Measurements from ENCODE around the gene RBP7. TPM values are rescaled to one million over a fixed set of nuclear protein-coding genes. Genes with fewer than 3 reads are reported as not detected.
"Not testable (repeated sequence)": the region's sequence is repeated elsewhere in the genome, so short reads cannot be mapped to it uniquely, and the experiment has no call there.

RBP7 gene
- total and polyA plus RNA-seq, 12 donors, result 15.5 to 106 (median 27.9) TPM

DNA sequence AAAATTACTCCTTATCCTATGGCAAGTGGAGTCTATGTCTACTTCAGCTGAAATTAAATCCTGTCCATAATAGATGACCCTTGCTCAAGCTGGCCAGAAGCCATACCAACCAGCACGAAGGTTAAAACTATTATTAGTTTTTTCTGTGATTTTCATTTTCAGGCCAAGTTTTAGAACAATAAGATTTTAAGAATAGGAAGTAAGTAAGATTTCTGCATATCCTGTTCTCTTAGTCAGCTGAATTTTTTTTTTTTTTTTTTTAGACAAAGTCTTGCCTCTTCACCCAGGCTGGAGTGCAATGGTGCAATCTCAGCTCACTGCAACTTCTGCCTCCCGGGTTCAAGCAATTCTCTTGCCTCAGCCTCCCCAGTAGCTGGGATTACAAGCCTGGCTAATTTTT is 6.1 kb upstream of the RBP7 start:
- ATAC-seq, result peak in 7 of 8 donors; percentile 71 to 84 (median 79)
- H3K27ac ChIP-seq, result peak overlapping the region in 9 of 10 donors; percentile 57 to 83 (median 75)

GRCh38 chr1:9992910-9993309 is 4.1 kb upstream of the RBP7 start:
- TF ChIP-seq, protein P1, sequence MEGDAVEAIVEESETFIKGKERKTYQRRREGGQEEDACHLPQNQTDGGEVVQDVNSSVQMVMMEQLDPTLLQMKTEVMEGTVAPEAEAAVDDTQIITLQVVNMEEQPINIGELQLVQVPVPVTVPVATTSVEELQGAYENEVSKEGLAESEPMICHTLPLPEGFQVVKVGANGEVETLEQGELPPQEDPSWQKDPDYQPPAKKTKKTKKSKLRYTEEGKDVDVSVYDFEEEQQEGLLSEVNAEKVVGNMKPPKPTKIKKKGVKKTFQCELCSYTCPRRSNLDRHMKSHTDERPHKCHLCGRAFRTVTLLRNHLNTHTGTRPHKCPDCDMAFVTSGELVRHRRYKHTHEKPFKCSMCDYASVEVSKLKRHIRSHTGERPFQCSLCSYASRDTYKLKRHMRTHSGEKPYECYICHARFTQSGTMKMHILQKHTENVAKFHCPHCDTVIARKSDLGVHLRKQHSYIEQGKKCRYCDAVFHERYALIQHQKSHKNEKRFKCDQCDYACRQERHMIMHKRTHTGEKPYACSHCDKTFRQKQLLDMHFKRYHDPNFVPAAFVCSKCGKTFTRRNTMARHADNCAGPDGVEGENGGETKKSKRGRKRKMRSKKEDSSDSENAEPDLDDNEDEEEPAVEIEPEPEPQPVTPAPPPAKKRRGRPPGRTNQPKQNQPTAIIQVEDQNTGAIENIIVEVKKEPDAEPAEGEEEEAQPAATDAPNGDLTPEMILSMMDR (IDR thresholded peaks at IDR 0.05), result no peak
- H3K27ac ChIP-seq, result peak overlapping the region; percentile 63 to 83 (median 74)
- no peaks in the 10 kb centered on the region for H3K9me3 ChIP-seq

More for the DNA sequence above, 6.1 kb upstream of the RBP7 start:
- Histone ChIP-seq H3K4me1 (peaks cover 0 to 45% (median 40%) of the 10 kb centered on the region in 9 donors), H3K27me3 (peaks cover 0 to 10% (median 0%) of the 10 kb centered on the region in 7 donors), H3K9me3 (no peaks in the 10 kb centered on the region), H3K4me3 (peak overlapping the region in 2 of 10 donors; percentile 5 to 16), H3K36me3 (peaks cover 0 to 10% (median 0%) of the 10 kb centered on the region in 9 donors)
- 40 to 43% methylated on average over 2 of the region's 2 CpGs for WGBS, 2 donors
- intact Hi-C loops (cut with DNase I), result loop anchor here in 3 of 10 donors (5.0 kb wide), 2 partner anchors 34 to 39 kb away; no protein-coding TSS in a partner anchor
- peak in 1 of 2 donors; percentile 67 for DNase-seq
- TF ChIP-seq, protein P1 (IDR thresholded peaks at IDR 0.05), result no peak

DNA sequence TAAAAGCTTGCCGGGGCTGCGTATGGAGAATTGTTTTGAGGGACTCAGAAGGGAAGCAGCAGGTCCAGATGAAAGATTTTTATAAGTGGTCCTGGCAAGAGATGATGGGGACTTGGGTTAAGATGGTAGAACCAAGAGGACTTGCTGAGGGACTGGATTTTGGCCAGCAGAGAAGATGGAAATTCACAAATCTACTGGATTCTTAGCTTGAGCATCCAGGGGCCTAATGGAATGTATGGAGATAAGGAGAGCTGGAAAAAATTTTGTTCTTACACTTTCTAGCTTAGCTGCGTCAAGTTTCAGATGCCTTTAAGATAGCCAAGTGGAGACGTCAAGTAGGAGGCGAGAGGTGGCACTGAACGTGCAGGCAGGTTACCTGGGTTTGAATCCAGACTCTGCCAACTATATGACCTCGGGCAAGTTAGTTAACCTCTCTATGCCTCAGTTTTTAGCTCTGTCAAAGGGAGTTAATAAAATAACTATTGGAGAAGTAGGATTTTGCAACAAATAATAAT is 3.4 kb upstream of the RBP7 start:
- DNase-seq, result no peak
- Histone ChIP-seq H3K27me3 (peaks cover 0 to 36% (median 11%) of the 10 kb centered on the region in 7 donors), H3K27ac (peak overlapping the region; percentile 63 to 83 (median 74)), H3K36me3 (no peaks in the 10 kb centered on the region), H3K4me1 (peaks cover 3 to 67% (median 53%) of the 10 kb centered on the region in 9 donors), H3K9me3 (no peaks in the 10 kb centered on the region), H3K4me3 (no peak overlapping the region)
- intact Hi-C loops (cut with DNase I), result loop anchor here in 3 of 10 donors (5.0 kb wide), 2 partner anchors 36 to 41 kb away; no protein-coding TSS in a partner anchor
- TF ChIP-seq, protein P1 (IDR thresholded peaks at IDR 0.05), result no peak
- WGBS, 2 donors, result 68 to 76% methylated on average over 7 of the region's 7 CpGs
- ATAC-seq, result no peak

More at GRCh38 chr1:9992910-9993309, 4.1 kb upstream of the RBP7 start:
- 56 to 75% methylated on average over 5 of the region's 5 CpGs for WGBS, 2 donors
- no peaks in the 10 kb centered on the region for H3K36me3 ChIP-seq
- H3K4me3 ChIP-seq, result peak overlapping the region in 1 of 10 donors; percentile 5
- ATAC-seq (peak in 6 of 8 donors; percentile 40 to 77 (median 70)), DNase-seq (no peak)
- H3K27me3 ChIP-seq, result peaks cover 0 to 29% (median 4%) of the 10 kb centered on the region in 7 donors
- peaks cover 3 to 63% (median 48%) of the 10 kb centered on the region in 9 donors for H3K4me1 ChIP-seq
- intact Hi-C loops (cut with DNase I), result loop anchor here in 3 of 10 donors (5.0 kb wide), 2 partner anchors 36 to 41 kb away; no protein-coding TSS in a partner anchor

DNA sequence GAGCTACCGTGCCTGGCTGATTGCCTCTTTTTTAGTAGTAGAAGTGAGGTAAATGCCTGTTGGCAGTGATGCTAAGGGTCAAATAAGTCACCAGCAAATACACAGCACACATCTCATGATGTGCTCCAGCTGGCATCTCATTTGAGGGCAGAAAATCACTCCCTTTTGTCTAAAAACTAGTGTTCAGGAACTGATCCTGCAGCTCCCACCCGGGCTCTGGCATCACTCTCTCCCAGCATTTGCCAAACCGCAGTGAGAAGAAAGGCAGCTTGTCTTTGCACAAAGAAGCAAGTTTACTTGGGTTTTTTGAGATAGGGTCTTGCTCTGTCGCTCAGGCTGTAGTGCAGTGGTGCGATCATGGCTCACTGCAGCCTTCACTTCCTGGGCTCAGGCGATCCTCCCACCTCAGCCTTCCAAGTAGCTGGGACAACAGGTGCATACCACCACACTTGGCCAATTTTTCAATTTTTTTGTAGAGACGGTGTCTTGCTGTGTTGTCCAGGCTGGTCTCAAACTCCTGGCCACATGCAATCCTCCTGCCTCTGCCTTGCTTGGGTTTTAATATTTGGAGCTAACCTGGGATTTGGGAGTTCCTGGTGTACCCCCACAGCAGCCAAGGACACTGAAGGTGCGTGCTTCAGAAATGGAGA is 4.1 kb downstream of the RBP7 start:
- TF ChIP-seq, protein P1 (IDR thresholded peaks at IDR 0.05), result no peak
- DNase-seq (no peak), ATAC-seq (no peak)
- Histone ChIP-seq H3K9me3 (peaks cover 0 to 3% (median 0%) of the 10 kb centered on the region in 11 donors), H3K36me3 (peaks cover 0 to 12% (median 0%) of the 10 kb centered on the region in 9 donors), H3K27ac (no peak overlapping the region), H3K4me1 (peaks cover 0 to 24% (median 14%) of the 10 kb centered on the region in 9 donors), H3K27me3 (peaks cover 0 to 29% (median 11%) of the 10 kb centered on the region in 7 donors), H3K4me3 (no peak overlapping the region)
- intact Hi-C loops (cut with DNase I), result no loop called here
- WGBS, 2 donors, result 82 to 85% methylated on average over 8 of the region's 8 CpGs

DNA sequence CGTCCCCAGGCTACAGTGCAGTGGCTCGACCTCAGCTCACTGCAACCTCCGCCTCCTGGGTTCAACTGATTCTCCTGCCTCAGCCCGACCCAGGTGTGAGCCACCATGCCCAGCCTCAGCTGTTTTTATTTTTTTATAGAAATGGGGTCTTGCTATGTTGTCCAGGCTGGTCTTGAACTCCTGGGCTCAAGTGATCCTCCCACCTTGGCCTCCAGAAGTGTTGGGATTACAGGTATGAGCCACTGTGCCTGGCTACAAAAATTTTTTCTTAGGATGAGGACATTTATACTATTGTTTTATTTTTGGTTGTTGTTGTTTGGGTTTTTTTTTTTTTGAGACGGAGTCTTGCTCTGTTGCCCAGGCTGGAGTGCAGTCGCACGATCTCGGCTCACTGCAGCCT is 8.2 kb downstream of the RBP7 start:
- ATAC-seq; H3K27ac ChIP-seq; DNase-seq; H3K9me3 ChIP-seq; intact Hi-C loops (cut with DNase I); H3K4me3 ChIP-seq; H3K27me3 ChIP-seq: not testable (repeated sequence)
- 91 to 93% methylated on average over 8 of the region's 8 CpGs for WGBS, 2 donors
- H3K4me1 ChIP-seq, result peaks cover 0 to 18% (median 4%) of the 10 kb centered on the region in 9 donors
- peaks cover 0 to 34% (median 5%) of the 10 kb centered on the region in 9 donors for H3K36me3 ChIP-seq
